NOMO-1 treated with DMSO at 0.1 percent for 48 hours (cell line): ENCODE results near the gene RCSD1.

ENCODE experiments used
- DNase-seq: peaks from one replicate; lab custom pipeline; 2025; ENCODE audit not compliant: unreplicated experiment; lab: John Stamatoyannopoulos, UW

The RCSD1 gene

DNA sequence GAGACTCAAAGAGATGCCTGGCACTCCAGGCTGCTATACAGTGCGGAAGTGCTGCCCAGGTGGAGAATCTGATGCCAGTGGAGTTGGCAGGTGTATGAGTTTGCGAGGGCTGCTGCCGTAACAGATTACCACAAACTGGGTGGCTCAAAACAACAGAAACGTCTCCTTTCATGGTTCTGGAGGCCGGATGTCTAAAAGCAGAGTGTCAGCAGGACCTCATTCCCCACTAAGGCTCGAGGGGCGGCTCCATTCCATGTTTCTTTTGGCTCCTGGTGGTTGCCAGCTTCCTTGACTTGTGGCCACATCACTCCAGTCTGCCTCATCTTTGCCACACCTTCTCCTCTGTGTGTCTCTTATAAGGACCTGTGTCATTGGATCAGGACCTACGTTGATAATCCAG lies 10.0 kb downstream of the RCSD1 start:
- no peak for DNase-seq

DNA sequence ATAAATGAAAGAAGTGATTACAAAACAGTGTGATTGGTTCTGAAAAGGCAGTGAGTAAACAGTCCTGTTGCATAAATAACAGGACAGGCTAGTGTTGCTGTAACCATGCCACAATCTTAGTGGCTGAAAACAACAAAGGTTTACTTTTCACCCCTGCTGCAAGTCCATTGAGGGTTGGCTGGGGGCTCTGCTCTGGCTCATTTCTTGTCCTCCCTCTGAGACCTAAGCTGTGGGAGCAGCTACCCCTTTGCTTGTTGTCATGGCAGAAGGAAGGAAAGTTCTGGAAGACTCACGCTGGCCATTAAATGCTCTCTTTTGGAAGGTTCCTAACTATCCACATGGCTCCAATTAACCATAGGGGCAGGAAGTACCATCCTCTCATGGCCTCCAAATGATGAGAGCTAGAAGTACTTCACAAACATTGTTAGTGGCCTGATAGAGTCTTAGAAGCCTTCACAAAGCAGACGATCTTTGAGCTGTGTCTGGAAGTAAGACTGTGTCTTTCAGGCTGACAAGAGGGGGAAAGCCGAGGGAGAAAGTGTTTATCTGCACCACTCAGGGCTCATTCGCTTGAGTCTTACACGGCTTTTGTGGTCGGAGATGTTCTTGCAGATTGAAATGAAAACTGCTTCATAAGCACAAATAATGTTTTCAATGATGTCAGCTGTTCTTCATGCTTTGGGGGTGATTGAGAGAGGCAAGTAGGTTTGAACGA lies 11.9 kb downstream of the RCSD1 start:
- no peak for DNase-seq

DNA sequence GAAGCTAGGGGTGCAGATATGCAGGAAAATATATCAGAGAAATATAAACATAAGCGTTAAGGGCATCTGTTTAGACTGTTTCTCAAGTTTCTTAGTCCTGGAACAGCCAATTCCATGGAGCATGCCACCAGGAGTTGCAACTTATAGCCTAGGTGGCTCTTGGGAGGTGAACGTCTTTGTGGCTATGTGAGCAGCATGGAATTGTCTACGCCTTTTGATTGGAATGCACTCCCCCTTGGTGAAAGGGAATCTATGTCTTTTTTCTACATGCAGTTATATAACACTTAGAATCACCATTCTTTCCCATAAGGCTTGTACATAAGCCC lies 12.4 kb downstream of the RCSD1 start:
- no peak for DNase-seq

DNA sequence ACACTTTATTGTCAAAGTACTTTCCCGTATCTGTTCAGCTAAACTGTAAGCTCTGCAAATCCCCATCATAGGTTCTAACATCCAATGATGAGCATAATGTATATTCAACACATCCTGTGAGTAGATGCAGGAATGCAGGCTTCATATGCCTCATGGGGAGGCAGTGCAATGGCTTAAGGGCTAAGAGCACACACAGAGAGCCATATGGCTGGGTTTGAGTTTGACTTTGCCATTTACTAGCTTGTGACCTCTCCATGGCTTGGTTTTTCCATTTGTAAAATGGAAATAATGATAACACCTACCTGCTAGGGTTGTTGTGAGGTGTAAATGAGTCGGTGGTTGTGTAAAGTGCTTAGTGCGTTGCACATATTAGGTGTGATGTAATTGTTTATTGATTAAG lies 13.4 kb downstream of the RCSD1 start:
- DNase-seq, result no peak

DNA sequence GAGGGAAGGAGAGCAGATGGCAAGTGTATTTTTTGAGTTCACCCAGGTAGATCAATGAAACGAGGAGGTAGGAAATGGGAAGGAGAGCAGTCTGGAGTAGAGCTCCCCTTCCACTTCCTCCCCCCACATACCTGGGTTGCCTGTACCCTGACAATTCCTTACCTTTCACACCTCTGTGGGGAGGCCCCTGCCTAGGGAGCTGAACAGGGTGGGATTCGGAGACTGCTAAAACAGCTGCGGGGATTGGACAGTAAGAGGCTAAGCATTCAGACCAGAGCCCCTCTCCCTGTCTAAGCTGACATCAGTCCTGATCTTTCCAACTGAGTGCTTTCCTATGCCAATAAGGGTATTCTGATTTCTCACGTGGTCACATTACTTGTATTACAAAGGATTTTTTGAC lies 14.5 kb downstream of the RCSD1 start:
- DNase-seq, result no peak

DNA sequence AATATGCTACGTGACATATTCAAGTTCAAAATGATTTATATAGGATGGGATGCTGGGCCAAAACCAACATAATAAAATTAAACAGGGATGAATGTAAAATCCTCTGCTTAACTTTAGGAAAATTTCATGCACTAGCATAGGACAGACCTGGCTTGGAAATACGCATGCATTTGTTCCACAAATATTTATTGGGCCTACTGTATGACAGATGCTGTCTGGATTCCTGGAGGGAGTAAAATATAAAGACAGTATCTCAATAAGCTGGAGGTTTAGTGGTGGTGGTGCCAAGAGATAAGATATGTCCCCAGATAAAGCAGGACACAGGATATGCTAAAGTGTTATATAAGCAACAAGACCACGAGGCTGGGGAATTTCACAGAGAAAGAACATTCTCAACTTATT lies 15.1 kb downstream of the RCSD1 start:
- no peak for DNase-seq

DNA sequence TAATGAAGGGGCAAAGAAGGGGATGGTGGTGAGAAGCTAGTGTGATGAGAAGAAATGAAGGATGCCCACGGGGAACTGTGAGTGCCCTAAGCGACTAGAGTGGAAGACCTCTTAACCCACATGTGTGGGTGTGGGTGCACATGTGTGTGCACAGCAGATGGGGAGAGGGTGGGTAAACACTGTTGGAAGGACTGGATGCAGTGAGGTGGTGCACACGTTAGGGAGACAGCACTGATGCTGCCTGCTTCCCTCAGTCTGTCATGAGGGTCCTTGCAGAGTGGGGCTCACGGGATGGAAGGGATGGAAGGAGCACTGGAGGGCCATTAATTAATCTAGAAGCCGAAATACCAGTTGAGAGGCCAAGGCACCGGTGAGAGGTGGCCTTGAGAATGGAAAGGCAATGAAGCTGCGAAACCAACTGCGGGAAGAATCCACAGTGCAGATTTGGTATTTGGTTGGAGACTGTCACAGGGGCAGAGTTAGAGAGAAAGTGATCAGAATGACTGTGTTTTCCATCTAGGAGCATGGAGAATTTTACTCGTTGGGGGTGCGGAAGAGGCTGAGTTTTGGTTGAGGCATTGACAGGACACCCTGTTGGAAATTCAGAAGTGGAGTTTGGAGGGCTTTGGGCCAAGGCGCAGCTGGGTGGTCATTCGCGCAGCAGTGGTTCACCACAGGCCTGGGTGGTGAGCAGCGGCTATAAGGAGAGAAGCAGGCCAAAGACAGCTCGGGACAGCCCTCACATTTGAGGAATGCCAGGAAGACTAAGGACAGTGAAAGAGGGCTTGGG lies 15.8 kb downstream of the RCSD1 start:
- no peak for DNase-seq

DNA sequence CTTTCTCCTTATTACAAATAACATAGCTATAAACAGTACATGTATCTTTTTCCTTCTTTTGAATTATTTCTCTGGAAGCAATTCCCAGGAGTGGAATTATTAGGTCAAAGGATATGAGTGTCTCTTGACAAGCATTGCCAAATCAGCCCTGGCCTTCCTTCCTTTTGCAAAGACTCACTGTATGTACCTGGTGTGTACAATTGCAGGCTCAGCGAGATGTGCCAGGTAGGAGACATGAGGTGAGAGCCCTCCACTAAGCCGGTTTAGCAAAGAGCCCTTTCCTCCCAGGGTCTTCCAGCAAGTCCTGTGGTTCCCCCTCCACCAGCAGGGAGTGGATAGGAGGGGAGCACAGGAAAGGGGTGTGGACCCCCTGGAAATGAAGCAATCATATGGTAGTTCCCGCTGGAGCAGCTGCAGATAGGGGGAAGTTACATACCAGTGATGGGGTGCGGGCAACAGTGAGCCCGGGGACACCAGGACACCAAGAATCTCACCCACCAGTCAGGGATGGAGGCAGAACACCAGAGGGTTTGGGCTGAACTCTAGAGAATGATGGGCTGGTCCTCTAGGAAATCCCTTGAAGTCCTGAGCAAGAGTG lies 18.3 kb downstream of the RCSD1 start:
- no peak for DNase-seq

DNA sequence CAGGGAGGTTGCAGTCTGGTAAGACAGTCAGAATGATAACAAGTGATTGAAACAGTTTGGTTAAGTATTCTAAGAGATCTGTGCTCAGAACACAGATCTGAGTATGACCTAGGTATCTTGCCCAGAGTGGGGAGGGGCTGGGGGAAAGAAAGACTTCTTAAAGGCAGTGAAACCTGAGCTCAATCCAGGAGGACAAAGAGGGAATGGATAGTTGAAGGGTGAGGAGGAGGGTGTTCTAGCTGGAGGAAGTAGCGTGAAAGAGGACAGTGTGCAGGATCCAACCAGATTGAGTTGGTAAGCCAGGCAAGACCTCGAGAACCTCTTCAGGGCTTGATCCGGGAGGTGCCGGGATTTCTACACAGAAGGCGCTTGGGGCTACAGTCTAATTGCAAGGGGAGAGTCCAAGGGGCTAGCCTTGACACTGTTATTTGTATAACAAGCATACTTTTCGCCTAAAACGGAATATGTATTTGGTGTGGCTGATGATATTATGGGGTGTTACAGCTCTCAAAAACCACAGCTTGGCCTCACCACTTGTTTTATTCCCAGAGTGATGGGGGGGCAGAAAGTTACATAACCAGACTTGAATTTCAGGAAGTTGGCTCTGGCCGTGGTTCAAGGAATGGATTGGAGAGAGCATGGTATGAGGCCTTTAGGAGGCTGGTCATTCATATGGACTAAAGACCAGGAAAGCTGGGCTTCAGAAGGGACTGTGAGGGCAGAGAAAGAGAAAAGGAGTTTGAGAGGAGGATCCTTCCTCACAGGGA lies 19.1 kb downstream of the RCSD1 start:
- DNase-seq, result peak; percentile 9

DNA sequence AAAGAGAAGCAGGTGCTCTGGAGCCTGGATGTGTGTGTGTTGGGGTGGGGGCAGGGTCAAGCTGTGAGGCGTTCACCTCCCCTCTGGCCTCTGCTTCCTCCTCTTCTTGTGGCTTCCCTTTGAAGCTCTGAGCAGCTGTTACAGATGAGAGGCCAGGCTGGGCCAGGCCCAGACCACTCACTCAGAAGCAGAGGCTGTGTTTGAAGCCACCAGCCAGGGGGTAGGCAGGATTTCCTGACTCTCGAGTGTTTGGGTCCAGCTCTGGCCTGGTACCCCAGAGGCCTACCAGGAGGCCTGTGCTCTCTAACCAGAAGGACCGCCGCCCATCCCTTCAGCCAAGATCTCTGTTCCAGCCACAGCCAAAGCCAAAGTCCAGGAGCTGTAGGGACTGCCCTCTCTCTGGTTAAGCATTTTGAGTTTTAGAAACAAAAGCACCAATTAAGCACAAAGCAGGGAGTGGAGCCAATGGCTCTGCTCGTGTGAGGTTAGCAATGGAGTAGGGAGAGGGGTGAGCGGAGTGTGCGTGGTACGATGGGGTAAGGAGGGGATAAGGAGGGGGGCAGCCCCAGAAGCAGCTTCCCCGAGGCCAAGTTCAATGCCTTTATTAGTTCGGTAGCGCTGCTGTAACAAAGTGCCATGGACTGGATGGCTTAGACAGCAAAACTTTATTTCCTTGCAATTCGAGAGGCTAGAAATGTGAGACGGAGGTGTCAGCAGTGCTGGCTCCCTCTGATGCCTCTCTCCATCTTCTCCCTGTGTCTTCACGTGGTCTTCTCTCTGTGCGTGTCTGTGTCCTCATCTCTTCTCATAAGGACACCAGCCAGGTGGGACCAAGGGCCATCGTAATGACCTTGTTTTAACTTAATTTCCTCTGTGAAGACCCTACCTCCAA lies 20.5 kb downstream of the RCSD1 start:
- peak; percentile 50 for DNase-seq

DNA sequence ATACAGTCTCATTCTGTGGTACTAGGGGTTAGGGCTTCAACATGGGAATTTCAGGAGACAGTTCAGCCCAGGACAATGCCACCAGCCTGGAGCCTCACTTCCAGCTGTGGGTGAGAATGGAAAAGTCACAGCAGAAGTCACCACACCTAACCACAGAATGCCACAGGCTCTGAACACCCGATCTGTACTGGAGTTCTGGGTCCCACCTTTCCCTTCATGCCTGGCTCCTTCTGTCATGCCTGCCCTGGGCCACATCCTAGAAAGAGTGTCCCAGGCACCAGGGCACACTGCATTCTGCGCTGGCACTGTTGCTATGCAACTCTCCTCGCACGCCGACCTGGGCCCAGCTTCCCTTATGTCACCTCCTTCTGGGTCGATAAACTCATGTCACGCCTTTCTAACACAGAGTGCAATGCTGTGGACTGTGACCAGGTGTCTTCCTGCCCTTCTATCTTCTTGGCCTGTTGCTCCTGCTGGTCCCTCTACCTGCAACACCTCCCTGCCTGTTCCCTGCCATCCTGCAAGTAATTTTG lies 21.2 kb downstream of the RCSD1 start:
- no peak for DNase-seq

DNA sequence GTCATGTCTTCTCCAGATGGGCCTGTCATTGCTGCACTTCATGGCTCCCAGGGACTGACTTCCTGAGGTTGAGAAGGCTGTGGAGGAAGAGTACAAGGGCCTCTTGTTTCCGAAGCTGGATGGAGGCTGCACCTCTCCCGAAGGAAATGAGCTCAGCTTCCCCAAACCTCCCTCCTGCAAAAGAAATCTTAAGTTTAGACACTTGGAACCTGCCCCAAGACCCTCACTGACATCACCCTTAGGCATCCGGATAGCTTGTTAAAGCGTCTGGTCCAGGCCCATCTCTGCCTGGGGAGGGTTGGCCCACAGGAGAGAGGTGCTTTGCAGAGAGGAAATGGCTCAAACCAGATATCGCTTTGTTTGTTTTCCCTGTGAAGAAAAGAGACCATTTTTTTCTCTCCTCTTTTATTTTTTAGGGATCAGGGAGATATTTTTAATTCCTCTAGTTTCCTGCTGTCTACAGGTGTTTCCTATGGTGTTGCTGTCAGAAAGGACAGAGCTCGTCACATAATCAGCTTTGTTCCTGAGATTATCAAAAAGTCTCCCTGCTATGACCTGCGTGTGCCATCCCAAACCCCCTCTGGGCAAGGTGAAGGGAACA lies 25.0 kb downstream of the RCSD1 start:
- no peak for DNase-seq

DNA sequence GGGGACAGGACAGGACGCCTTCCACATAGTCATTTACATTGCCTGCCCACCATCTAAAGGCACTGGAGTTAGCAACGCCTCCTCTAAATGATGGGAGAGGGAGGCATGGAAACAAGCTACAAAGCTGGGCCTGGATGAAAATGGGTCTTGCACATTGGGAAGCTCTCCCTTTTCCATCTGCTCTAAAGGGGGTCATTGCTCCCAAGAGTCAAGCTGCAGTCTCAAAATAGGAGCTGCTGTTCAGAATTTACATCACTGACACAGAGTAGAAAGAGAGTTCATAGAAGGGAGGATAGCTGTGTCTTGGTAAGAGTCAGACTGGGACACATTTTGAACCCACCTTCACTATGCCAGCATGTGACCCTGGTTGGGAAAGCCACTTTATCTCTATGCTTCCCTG lies 26.6 kb downstream of the RCSD1 start:
- no peak for DNase-seq

DNA sequence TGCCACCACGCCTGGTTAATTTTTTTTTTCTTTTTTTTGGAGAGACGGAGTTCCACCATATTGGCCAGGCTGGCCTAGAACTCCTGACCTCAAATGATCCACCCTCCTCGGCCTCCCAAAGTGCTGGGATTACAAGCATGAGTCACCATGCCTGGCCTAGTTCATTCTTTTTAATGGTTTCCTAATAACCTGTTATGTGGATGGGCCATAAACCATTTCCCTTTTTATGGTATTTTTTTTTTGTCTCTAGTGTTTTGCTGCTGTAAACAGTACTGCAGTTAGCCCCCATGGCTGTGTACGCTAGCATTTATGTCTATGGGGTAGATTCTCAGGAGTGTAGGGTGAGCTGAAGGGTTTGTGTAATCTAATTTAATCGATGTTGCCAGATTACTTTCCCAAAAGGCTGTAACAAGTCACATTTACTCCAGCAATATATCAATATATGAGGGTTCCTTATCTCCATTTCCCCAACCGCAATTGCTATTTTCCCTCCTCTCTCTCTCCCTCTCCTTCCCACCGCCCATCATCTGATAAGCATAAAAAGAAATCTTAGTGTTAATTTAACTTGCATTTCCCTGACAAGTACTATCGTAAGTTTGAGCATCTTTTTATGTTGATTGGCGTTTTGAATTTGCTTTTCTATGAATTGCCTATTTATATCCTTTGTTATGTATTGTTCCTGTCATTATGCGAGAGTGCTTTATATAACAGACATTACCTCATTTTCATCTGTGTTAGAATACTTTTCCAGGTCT lies 28.7 kb downstream of the RCSD1 start:
- peak; percentile 67 for DNase-seq

DNA sequence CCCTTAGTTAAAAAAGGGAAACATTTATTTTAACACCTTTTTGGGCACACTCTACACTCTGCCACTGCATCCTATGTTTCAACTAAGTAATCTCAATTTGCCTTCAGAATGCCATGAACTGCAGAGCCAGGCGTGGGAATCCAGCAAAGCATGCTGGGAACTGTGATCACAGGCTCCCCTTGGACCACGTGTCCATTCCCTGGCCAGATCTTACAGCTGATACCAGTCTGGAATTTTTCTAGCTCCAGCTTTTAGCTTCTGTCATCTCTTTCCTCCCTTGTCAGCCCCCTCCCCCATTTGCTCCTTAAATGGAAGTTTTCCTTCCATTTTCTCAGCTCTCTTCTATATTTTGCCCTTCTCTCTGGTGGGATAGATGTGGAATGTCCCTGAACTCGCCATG lies 29.4 kb downstream of the RCSD1 start:
- no peak for DNase-seq

DNA sequence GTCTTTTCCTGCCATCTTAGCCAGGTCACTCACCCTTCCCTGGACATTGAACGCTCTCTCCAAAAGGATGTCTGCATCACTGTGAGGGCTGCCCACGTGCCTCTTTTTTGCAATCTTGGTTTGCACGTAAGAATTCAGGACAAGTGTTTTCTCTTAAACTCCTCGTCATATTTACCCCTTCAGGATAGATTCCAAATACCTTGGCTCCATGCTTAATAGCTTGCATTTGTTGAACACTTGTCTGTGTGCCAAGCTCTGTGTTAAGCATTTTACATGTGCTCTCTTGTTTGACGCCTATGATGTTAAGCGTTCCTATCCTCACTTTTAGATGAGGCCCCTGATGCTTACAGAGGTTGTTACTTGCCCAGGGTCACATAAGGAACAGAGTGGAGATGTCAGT lies 29.8 kb downstream of the RCSD1 start:
- DNase-seq, result no peak

DNA sequence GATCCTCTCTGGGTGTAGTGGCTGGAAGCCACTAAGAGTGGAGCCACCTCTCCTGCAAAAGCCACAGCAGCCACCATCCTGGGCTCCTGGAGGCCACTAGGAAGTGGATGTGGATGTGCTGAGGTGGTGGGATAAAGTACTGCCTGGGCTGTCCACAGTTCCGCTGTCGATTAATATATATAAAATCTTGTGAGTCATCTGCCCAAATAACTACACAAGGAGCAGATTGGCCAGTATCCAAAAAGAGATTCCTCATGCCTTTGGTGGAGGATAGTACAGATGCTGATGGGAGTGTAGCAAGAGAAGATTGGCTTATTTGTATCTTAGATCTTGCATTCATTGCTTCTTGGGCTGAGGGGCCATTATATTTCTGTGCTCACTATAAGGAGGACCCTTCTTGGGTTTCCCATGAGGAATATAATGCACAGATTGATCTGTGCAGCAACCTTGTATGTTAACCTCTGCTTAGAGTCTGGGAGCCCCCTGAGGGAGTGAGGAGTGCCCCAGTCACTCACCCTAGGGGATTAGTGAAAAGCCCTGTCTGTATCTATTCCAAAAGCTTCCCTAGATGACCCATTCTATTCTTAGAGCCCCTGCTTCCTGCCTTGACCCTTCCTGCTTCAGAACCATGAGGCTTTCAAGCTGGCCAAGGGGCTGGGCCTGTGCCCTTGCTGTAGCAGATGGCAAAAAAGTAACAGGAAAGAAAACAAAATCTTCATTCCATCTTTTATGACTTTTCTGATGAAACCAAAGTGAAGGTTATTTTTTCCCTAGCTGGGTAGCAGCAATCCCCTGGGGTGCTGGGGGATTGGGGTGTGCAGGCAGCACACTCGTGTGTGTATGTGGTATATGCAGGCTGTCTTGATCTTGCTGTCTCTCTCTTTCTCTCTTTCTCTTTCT lies 31.7 kb downstream of the RCSD1 start:
- no peak for DNase-seq

DNA sequence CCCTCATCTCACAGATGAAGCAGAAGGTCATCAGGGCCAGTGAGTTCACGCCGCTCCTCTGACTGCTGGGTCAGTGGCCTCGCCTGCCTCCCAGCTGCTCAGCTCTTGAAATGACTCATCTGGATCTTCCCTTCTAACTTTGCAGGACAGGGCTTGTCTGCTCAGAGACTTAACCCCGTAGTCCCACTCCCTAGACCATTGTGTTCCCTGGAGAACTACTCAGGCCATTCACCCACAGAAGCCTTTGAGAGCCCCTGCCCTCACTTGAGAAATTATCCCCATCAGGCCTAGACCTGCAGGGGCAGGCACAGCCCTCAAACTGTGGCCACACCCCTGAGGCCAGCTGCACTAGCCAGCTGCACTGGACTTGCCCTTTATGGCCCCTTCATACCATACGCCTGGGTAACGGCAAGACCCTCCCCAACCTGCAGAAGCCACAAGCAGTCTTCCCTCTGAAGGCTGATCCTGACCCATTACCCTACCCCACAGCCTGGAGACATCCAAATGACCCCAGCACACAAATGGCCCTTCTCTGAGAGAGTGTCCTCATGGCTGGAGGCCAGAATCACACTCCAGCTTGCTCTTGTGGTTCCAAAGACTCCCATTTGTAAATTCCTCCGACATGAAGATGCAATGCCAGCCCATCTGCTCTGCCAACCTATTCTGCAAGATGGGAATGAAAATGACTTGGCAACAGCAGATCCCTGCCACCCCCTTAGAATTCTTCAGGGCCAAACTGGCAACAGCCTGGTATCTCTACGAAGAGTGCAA lies 33.2 kb downstream of the RCSD1 start:
- DNase-seq, result no peak
